Measurements from ENCODE around the gene CHRM2.

Gene CHRM2

GRCh38 chr7:136894789-136895188 is 26.3 kb downstream of the CHRM2 start:
- no peak for DNase-seq (ENCODE audit: low spot score)

- no peak for DNase-seq (ENCODE audit: low spot score)
These were observed 29.2 kb downstream of the CHRM2 start for GRCh38 chr7:136897676-136898075.

GRCh38 chr7:136900005-136900404 is 31.6 kb downstream of the CHRM2 start:
- no peak for DNase-seq (ENCODE audit: low spot score)

- no peak for DNase-seq (ENCODE audit: low spot score)
These were observed 42.3 kb downstream of the CHRM2 start for GRCh38 chr7:136910771-136911170.

- DNase-seq (ENCODE audit: low spot score) = no peak
These were observed 42.9 kb downstream of the CHRM2 start for GRCh38 chr7:136911344-136911743.

GRCh38 chr7:136912339-136912738 is 43.9 kb downstream of the CHRM2 start:
- DNase-seq (ENCODE audit: low spot score) = no peak

- no peak for DNase-seq (ENCODE audit: low spot score)
These were observed 45.6 kb downstream of the CHRM2 start for GRCh38 chr7:136914016-136914415.

GRCh38 chr7:136919820-136920219 is 51.4 kb downstream of the CHRM2 start:
- DNase-seq (ENCODE audit: low spot score) = no peak

- DNase-seq (ENCODE audit: low spot score) = no peak
These were observed 54.7 kb downstream of the CHRM2 start for GRCh38 chr7:136923111-136923667.

GRCh38 chr7:136925044-136925443 is 56.6 kb downstream of the CHRM2 start:
- DNase-seq (ENCODE audit: low spot score) = no peak

- no peak for DNase-seq (ENCODE audit: low spot score)
These were observed 57.1 kb downstream of the CHRM2 start for GRCh38 chr7:136925556-136925955.

- no peak for DNase-seq (ENCODE audit: low spot score)
These were observed 62.9 kb downstream of the CHRM2 start for GRCh38 chr7:136931169-136931867.

GRCh38 chr7:136937436-136937835 is 69.0 kb downstream of the CHRM2 start:
- DNase-seq (ENCODE audit: low spot score) = no peak

- DNase-seq (ENCODE audit: low spot score) = no peak
These were observed 70.0 kb downstream of the CHRM2 start for GRCh38 chr7:136938476-136938875.

- DNase-seq (ENCODE audit: low spot score) = no peak
These were observed 71.7 kb downstream of the CHRM2 start for GRCh38 chr7:136940122-136940521.

- no peak for DNase-seq (ENCODE audit: low spot score)
These were observed 72.5 kb downstream of the CHRM2 start for GRCh38 chr7:136940917-136941316.

GRCh38 chr7:136941816-136942215 is 73.4 kb downstream of the CHRM2 start:
- no peak for DNase-seq (ENCODE audit: low spot score)

GRCh38 chr7:136942401-136942800 is 73.9 kb downstream of the CHRM2 start:
- DNase-seq (ENCODE audit: low spot score) = no peak

GRCh38 chr7:136942994-136943393 is 74.5 kb downstream of the CHRM2 start:
- no peak for DNase-seq (ENCODE audit: low spot score)

GRCh38 chr7:136947347-136947746 is 78.9 kb downstream of the CHRM2 start:
- DNase-seq (ENCODE audit: low spot score) = no peak

GRCh38 chr7:136950331-136950730 is 81.9 kb downstream of the CHRM2 start:
- no peak for DNase-seq (ENCODE audit: low spot score)

GRCh38 chr7:136953386-136953785 is 84.9 kb downstream of the CHRM2 start:
- no peak for DNase-seq (ENCODE audit: low spot score)

GRCh38 chr7:136956232-136956631 is 87.8 kb downstream of the CHRM2 start:
- no peak for DNase-seq (ENCODE audit: low spot score)

- no peak for DNase-seq (ENCODE audit: low spot score)
These were observed 88.2 kb downstream of the CHRM2 start for GRCh38 chr7:136956671-136957070.

Measured in globus pallidus (tissue), 1 donor.